ENCODE results near the gene TBCB. TPM values are rescaled to one million over a fixed set of nuclear protein-coding genes. Genes with fewer than 3 reads are reported as not detected.
A peak's percentile ranks its signal among the peaks of the same experiment; 100 is the strongest.
"Not testable (repeated sequence)": the region's sequence is repeated elsewhere in the genome, so short reads cannot be mapped to it uniquely, and the experiment has no call there.

TBCB gene
- total and polyA plus RNA-seq, 5 donors = 76.8 to 101 (median 83.7) TPM

- peak overlapping the region; percentile 71 for H3K4me3 ChIP-seq (ENCODE audit: low read length)
- H3K27ac ChIP-seq (ENCODE audit: low read length) = peak overlapping the region; percentile 97
- ATAC-seq (peak; percentile 1 to 2), DNase-seq (peak in 2 of 3 donors; percentile 37 to 57)
- peaks cover 3% of the 10 kb centered on the region for H3K4me1 ChIP-seq (ENCODE audit: control insufficient read depth, insufficient read depth, low read length)
- intact Hi-C loops (cut with DNase I) = no loop called here
- WGBS = 51% methylated on average over 5 of the region's 5 CpGs
- H3K27me3 ChIP-seq (ENCODE audit: control insufficient read depth, insufficient read depth) = no peaks in the 10 kb centered on the region
- H3K9me3 ChIP-seq (ENCODE audit: control insufficient read depth, low read length) = no peaks in the 10 kb centered on the region
These were observed 35.3 kb downstream of the TBCB start for GRCh38 chr19:36150586-36150985.

DNA sequence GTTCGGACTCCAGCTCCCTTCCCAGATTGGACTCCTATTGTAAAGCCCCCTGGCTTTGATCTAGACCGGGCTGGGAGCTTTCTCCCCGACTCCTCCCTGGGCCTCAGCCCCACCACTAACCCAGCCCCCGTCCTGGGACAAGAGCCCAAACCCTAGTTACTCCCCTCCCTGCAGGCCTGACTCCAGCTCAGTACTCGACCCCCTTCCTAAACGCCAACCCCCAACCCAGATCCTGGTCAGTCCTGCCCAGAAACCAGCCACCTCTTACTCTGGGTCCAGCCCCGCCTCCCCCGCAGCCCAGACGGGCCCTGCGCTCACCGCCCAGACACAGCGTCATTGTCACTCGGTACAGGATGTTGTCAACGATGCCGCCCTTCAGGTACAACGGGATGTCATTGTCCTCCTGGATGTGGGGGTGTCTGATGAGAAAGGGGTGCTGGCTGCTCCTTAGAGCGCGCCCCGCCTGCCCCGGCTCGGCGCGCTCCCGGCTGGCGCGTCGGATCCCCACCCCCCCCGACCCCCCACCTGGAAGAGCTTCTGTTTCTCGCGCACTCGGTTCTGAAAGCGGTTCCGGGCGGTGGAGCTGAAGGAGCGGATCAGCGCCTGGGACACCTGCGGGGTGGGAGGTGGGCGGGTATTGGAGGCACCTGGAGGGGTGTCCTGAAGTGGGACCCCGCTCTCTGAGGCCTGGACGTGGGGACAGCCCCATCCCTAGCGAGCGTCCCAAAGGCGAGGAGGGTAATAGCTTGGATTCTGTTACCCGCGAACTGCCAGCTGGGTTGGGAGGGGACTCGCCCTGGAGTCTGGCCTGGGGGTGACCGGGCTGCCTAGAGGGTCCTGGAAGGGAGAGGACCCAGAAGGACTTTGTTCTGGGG is 36.1 kb downstream of the TBCB start:
- Histone ChIP-seq H3K27ac (ENCODE audit: low read length) (peak overlapping the region; percentile 97), H3K27me3 (ENCODE audit: control insufficient read depth, insufficient read depth) (no peaks in the 10 kb centered on the region), H3K4me1 (ENCODE audit: control insufficient read depth, insufficient read depth, low read length) (peaks cover 3% of the 10 kb centered on the region), H3K4me3 (ENCODE audit: low read length) (peak overlapping the region; percentile 71), H3K9me3 (ENCODE audit: control insufficient read depth, low read length) (no peaks in the 10 kb centered on the region)
- ATAC-seq (peak; percentile 73 to 81), DNase-seq (peak; percentile 77 to 88 (median 85))
- 26% methylated on average over 47 of the region's 47 CpGs for WGBS
- intact Hi-C loops (cut with DNase I) = no loop called here

GRCh38 chr19:36152019-36152351 is 36.7 kb downstream of the TBCB start:
- Histone ChIP-seq H3K9me3 (ENCODE audit: control insufficient read depth, low read length) (no peaks in the 10 kb centered on the region), H3K4me3 (ENCODE audit: low read length) (peak overlapping the region; percentile 71), H3K27me3 (ENCODE audit: control insufficient read depth, insufficient read depth) (no peaks in the 10 kb centered on the region), H3K4me1 (ENCODE audit: control insufficient read depth, insufficient read depth, low read length) (peaks cover 3% of the 10 kb centered on the region), H3K27ac (ENCODE audit: low read length) (peak overlapping the region; percentile 97)
- intact Hi-C loops (cut with DNase I) = no loop called here
- ATAC-seq (no peak), DNase-seq (no peak)
- WGBS = 15% methylated on average over 16 of the region's 16 CpGs

DNA sequence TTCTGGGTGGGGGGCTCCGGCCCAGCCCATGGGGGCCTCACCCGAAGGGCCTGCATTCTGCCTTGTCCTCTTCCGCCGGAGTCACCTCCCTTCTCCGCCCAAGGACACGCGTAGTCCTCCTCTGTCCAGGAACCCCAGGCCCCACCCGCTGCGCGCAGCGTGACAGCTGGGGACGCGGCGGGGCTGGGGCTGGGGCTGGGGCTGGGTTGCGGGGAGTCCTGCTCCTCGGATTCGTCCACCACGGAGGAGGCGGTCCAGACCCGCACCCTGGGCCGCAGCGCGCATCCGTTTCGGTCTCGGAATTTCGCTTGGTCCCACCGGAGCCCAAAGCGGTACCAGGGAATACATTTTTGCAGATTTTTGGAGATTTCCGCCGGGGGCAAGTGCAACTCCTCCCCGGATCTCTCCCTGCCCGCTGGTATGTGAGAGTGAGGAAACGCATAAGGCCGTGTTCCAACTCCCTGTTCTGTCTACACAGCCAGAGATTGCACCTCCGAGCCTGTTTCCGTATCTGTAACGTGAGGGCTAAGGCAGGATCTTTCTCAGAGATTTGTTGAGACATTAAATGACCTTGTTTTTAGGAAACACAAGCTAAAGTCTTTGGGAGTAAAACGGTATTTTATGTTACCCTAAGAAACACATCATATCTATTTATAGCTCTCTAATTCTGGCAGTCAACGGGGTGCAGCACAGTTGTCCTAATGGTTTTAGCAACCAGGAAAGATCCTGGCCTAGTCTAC is 37.3 kb downstream of the TBCB start, which contains the start of gene COX7A1:
TSS of gene COX7A1 (minus strand) at position 96 of the 740 bp plus-strand sequence. CDS start at position 56, 40 bp downstream.
- Histone ChIP-seq H3K4me1 (ENCODE audit: control insufficient read depth, insufficient read depth, low read length) (peaks cover 3% of the 10 kb centered on the region), H3K9me3 (ENCODE audit: control insufficient read depth, low read length) (no peaks in the 10 kb centered on the region), H3K27ac (ENCODE audit: low read length) (peak within 1 kb of the TSS; percentile 97), H3K4me3 (ENCODE audit: low read length) (peak within 1 kb of the TSS; percentile 71), H3K27me3 (ENCODE audit: control insufficient read depth, insufficient read depth) (no peaks in the 10 kb centered on the region)
- DNase-seq = peak; percentile 82 to 93 (median 92)
- intact Hi-C loops (cut with DNase I) = no loop called here
- ATAC-seq = peak; percentile 91 to 93
- WGBS = 8% methylated on average over 40 of the region's 40 CpGs

DNA sequence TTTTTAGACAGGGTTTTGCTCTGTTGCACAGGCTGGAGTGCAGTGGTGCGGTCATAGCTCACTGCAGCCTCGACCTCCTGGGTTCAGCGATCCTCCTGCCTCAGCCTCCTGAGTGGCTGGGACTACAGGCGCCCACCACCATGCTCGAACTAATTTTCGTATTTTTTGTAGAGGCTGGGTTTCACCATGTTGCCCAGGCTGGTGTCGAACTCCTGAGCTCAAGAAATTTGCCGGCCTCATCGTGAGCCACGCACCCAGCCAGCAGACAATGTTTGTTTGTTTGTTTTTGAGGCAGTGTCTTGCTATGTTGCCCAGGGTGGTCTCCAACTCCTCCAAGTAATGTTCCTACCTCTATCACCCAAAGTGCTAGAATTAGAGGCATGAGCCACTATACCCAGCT is 37.9 kb downstream of the TBCB start:
- DNase-seq = peak in 2 of 3 donors; percentile 29 to 40
- intact Hi-C loops (cut with DNase I) = no loop called here

DNA sequence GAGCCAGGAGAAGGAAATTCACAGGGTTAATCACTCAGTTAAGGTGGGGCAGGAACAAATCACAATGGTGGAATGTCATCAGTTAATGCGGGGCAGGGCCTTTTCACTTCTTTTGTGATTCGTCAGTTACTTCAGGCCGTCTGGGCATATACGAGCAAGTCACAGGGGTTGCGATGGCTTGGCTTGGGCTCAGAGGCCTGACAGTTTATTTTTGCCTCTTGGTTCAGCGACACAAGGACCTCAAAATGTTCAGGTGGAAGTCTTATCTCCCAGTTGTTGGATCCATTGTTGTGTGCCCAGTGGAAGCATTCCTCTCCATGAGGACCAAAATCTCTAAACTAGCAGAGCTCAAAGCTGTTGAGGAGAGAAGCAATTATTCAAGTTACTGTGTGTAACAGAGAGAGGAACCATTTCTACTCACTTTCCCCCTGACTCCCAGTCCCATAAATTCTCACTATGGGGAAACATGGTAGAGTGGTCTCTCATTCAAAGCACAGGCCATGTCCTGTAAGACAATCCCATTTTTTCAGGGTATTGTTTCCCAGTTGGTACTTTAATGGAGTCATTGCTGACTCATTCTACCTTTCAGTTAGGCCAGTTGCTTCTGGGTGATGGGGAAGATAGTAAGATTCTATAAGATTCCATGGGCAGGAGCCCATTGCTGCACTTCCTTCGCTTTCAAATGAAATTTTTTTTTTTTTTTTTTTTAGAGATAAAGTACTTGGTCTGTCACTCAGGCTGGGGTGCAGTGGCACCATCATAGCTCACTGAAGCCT is 45.7 kb downstream of the TBCB start:
- Histone ChIP-seq H3K9me3 (ENCODE audit: control insufficient read depth, low read length) (no peaks in the 10 kb centered on the region), H3K4me3 (ENCODE audit: low read length) (no peak overlapping the region), H3K27ac (ENCODE audit: low read length) (peak overlapping the region; percentile 10), H3K4me1 (ENCODE audit: control insufficient read depth, insufficient read depth, low read length) (no peaks in the 10 kb centered on the region), H3K27me3 (ENCODE audit: control insufficient read depth, insufficient read depth) (no peaks in the 10 kb centered on the region)
- peak in 1 of 3 donors; percentile 14 for DNase-seq
- WGBS = 73% methylated on average over 7 of the region's 7 CpGs
- intact Hi-C loops (cut with DNase I) = no loop called here
- no peak for ATAC-seq

More for the DNA sequence above, 37.9 kb downstream of the TBCB start:
- 88% methylated on average over 10 of the region's 10 CpGs for WGBS
- peak overlapping the region; percentile 97 for H3K27ac ChIP-seq (ENCODE audit: low read length)
- peaks cover 3% of the 10 kb centered on the region for H3K4me1 ChIP-seq (ENCODE audit: control insufficient read depth, insufficient read depth, low read length)
- no peak for ATAC-seq
- no peaks in the 10 kb centered on the region for H3K27me3 ChIP-seq (ENCODE audit: control insufficient read depth, insufficient read depth)
- no peaks in the 10 kb centered on the region for H3K9me3 ChIP-seq (ENCODE audit: control insufficient read depth, low read length)
- peak overlapping the region; percentile 71 for H3K4me3 ChIP-seq (ENCODE audit: low read length)

DNA sequence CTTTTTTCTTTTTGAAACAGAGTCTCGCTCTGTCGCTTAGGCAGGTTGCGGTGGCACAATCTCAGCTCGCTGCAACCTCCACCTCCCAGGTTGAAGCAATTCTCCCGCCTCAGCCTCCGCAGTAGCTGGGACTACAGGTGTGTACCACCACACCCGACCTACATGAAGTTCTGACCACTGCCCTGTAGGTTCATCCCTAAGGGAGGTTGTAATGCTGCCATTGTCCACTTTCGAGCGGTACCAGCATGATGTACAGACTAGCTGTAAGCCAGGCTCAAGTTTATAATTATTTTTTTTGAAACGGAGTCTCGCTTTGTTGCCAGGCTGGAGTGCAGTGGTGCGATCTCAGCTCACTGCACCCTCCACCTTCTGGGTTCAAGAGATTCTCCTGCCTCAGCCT is 48.5 kb downstream of the TBCB start:
- Histone ChIP-seq H3K4me3 (ENCODE audit: low read length) (no peak overlapping the region), H3K27me3 (ENCODE audit: control insufficient read depth, insufficient read depth) (no peaks in the 10 kb centered on the region), H3K4me1 (ENCODE audit: control insufficient read depth, insufficient read depth, low read length) (no peaks in the 10 kb centered on the region), H3K27ac (ENCODE audit: low read length) (no peak overlapping the region), H3K9me3 (ENCODE audit: control insufficient read depth, low read length) (no peaks in the 10 kb centered on the region)
- intact Hi-C loops (cut with DNase I) = no loop called here
- 96% methylated on average over 12 of the region's 12 CpGs for WGBS
- peak in 1 of 2 donors; percentile 33 for ATAC-seq
- DNase-seq = peak in 1 of 3 donors; percentile 10

GRCh38 chr19:36169084-36169760 is 54.0 kb downstream of the TBCB start:
- peak overlapping the region; percentile 94 for H3K27ac ChIP-seq (ENCODE audit: low read length)
- DNase-seq = peak in 2 of 3 donors; percentile 24 to 73
- no peak overlapping the region for H3K4me3 ChIP-seq (ENCODE audit: low read length)
- no peaks in the 10 kb centered on the region for H3K9me3 ChIP-seq (ENCODE audit: control insufficient read depth, low read length)
- H3K27me3 ChIP-seq (ENCODE audit: control insufficient read depth, insufficient read depth) = no peaks in the 10 kb centered on the region
- H3K4me1 ChIP-seq (ENCODE audit: control insufficient read depth, insufficient read depth, low read length) = peaks cover 5% of the 10 kb centered on the region
- intact Hi-C loops (cut with DNase I) = loop anchor here in 1 of 4 donors (5.0 kb wide), 1 partner anchor 107 kb away; no protein-coding TSS in a partner anchor
- ATAC-seq = peak; percentile 69 to 82
- 27% methylated on average over 9 of the region's 9 CpGs for WGBS

DNA sequence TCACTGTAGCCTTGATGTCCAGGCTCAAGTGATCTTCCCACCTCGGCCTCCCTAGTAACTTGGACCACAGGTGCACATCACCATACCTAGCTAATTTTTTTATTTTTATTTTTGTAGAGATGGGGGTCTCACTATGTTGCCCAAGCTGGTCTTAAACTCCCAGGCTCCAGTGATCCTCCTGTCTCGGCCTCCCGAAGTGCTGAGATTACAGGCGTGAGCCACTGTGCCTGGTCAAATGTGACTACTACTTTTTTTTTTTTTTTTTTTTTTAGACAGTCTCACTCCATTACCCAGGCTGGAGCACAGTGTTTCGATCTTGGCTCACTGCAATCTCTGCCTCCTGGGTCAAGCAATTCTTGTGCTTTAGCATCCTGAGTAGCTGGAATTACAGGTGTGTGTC is 57.6 kb downstream of the TBCB start:
- Histone ChIP-seq H3K9me3 (ENCODE audit: control insufficient read depth, low read length) (no peaks in the 10 kb centered on the region), H3K27ac (ENCODE audit: low read length) (no peak overlapping the region), H3K4me3 (ENCODE audit: low read length) (no peak overlapping the region), H3K4me1 (ENCODE audit: control insufficient read depth, insufficient read depth, low read length) (peaks cover 5% of the 10 kb centered on the region), H3K27me3 (ENCODE audit: control insufficient read depth, insufficient read depth) (no peaks in the 10 kb centered on the region)
- ATAC-seq = no peak
- intact Hi-C loops (cut with DNase I) = loop anchor here in 3 of 4 donors (5.0 kb wide), 2 partner anchors 46 to 111 kb away; no protein-coding TSS in a partner anchor
- DNase-seq = no peak
- 93% methylated on average over 5 of the region's 5 CpGs for WGBS

DNA sequence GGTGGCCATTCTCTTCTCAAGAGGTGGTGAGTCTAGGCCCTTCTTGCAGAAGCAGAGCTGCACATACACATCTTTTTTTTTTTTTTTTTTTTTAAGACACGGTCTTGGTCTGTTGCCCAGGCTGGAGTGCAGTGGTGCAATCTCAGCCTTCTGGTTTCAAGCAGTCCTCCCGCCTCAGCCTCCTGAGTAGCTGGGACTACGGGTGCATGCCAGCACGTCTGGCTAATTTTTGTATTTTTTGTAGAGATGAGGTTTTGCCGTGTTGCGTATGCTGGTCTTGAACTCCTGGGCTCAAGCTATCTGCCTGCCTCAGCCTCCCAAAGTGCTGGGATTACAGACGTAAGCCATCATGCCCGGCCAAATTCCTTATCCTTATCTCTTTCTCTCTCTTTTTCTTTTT is 58.6 kb downstream of the TBCB start:
- ATAC-seq; H3K4me3 ChIP-seq (ENCODE audit: low read length): not testable (repeated sequence)
- WGBS = 81% methylated on average over 8 of the region's 8 CpGs

More for the DNA sequence above, 58.6 kb downstream of the TBCB start:
- not testable (repeated sequence) for H3K27ac ChIP-seq (ENCODE audit: low read length); H3K27me3 ChIP-seq (ENCODE audit: control insufficient read depth, insufficient read depth); H3K4me1 ChIP-seq (ENCODE audit: control insufficient read depth, insufficient read depth, low read length); H3K9me3 ChIP-seq (ENCODE audit: control insufficient read depth, low read length); DNase-seq
- intact Hi-C loops (cut with DNase I) = loop anchor here in 3 of 4 donors (5.0 kb wide), 2 partner anchors 47 to 112 kb away; no protein-coding TSS in a partner anchor

Measured in right cardiac atrium (tissue), 5 donors.